Heart left ventricle (tissue), 16 donors: ENCODE data around the gene ERP27. TPM values are rescaled to one million over a fixed set of nuclear protein-coding genes. Genes with fewer than 3 reads are reported as not detected.

Source experiments
- ATAC-seq, 4 donors: fragments of 200-7000 bp; cut with Tn5 transposase; one replicate each; pipeline ENCODE4 v1.9.1; 2020 to 2022; ENCODE audit warnings: moderate library complexity in 4 of 4, mild to moderate bottlenecking in 3 of 4, moderate number of reproducible peaks in 1 of 4
- DNase-seq, 5 donors: peaks; one replicate each; pipeline ENCODE4 v3.0.0-alpha.2; 2020
- H3K27ac ChIP-seq, 12 donors: fragments of 200-600 bp; sonication (generic) in 4 of 12; one replicate each; pipeline versions ENCODE4 v1.5.0 to v1.8.0; 2016 to 2022; ENCODE audit warnings: mild to moderate bottlenecking in 2 of 12
- H3K27me3 ChIP-seq, 9 donors: fragments of 200-600 bp; sonication (generic) in 2 of 9; one replicate each; pipeline versions ENCODE4 v1.5.1 to v1.8.0; 2016 to 2022; ENCODE audit warnings: mild to moderate bottlenecking in 3 of 9
- H3K36me3 ChIP-seq, 9 donors: fragments of 200-600 bp; sonication (generic) in 2 of 9; one replicate each; pipeline versions ENCODE4 v1.5.0 to v1.8.0; 2018 to 2022; ENCODE audit warnings: mild to moderate bottlenecking in 2 of 9
- H3K4me1 ChIP-seq, 12 donors: fragments of 200-600 bp; sonication (generic) in 4 of 12; one replicate each; pipeline versions ENCODE4 v1.5.0 to v1.8.0; 2016 to 2022; ENCODE audit warnings: mild to moderate bottlenecking in 3 of 12
- H3K4me3 ChIP-seq, 12 donors: fragments of 200-600 bp; sonication (generic) in 4 of 12; one replicate each; pipeline versions ENCODE4 v1.5.0 to v1.8.0; 2017 to 2022; ENCODE audit warnings: mild to moderate bottlenecking in 9 of 12, moderate library complexity in 4 of 12
- H3K9me3 ChIP-seq, 12 donors: fragments of 200-600 bp; sonication (generic) in 4 of 12; one replicate each; pipeline versions ENCODE4 v1.5.0 to v1.8.0; 2016 to 2022; ENCODE audit warnings: mild to moderate bottlenecking in 1 of 12
- CTCF ChIP-seq, 12 donors: fragments of 200-600 bp; sonication (generic) in 4 of 12; IDR thresholded peaks; one replicate each; pipeline versions ENCODE4 v1.5.0 to v1.8.0; 2018 to 2022; ENCODE audit warnings: antibody characterized with exemption in 12 of 12, mild to moderate bottlenecking in 5 of 12
- POLR2A ChIP-seq, 2 donors: fragments of 450-650 bp; IDR thresholded peaks; one replicate each; pipeline ENCODE4 v1.6.1; 2017; ENCODE audit warnings: antibody characterized with exemption in 2 of 2, mild to moderate bottlenecking in 2 of 2, moderate library complexity in 2 of 2
- WGBS, 4 donors: extraction: QIAGEN DNeasy Blood & Tissue Kit in 2 of 4; methylation state at CpG; one replicate each; pipeline versions ENCODE4 v1.1.5 to v1.1.7; 2013 to 2018; 5-methylcytosine and 5-hydroxymethylcytosine counted together
- intact Hi-C, 10 donors: fragments of 100-400 bp; cut with DNase I; formaldehyde crosslinking; loops; one replicate each; pipeline versions ENCODE4 v1.11.1 to v1.14.2; 2022
- polyA plus RNA-seq, 2 donors: library from polyadenylated mRNA; stranded (reverse); fragments of 200-250 nt; gene quantifications; one replicate each; pipeline ENCODE4 v1.2.3, GENCODE V29; 2013
- total RNA-seq, 9 donors: library from RNA; depleted of rRNA in 2 of 9; stranded (reverse); fragments of >200 nt in 2 of 9; fragmentation: NEBNext Ultra II Directional in 3 of 9; extraction: Animal tissue kit (Norgen Biotek cat#: 25700) in 3 of 9; gene quantifications; one replicate each; pipeline versions ENCODE4 v1.1.0 to v1.2.4, GENCODE V29; 2016 to 2023
- donor health status: ischemic (EF 13 %, LVEDD 7.1; RV severe dilation, severe dysfunction).
- donor health status: healthy with polysubstance abuse.
- donor health status: DM: no; HTN: yes; CAD: no.
- donor health status: DM: no; HTN: no; CAD: no.
- donor health status: ischemic (EF 25% LVEDD 6.9; RV normal size, moderate dysfunction).
- donor health status: ischemic (EF 25% LVEDD 5.7; RV mildly dilated, moderate dysfunction).
- donor health status: healthy.
- donor health status: DM: yes; HTN: yes; CAD: no.
- donor health status: ischemic (EF 35%, LVEDD 5.7; RV mildly dilated, moderate dysfunction).
- donor health status: nonischemic (EF 11% LVEDD 7.7; RV severe dilation, severe dysfunction).
- donor health status: DM: yes; HTN: yes; CAD: no.
- donor health status: PGD.
- donor health status: ischemic (EF 29% LVEDD 5.4; RV normal size, mild dysfunction).
- donor health status: nonischemic (EF 23%, LVEDD 6.1; RV moderate dilation, normal function).

Gene ERP27
- total and polyA plus RNA-seq, 11 donors = 0.12 to 0.93 (median 0.22) TPM; not detected in 2

DNA sequence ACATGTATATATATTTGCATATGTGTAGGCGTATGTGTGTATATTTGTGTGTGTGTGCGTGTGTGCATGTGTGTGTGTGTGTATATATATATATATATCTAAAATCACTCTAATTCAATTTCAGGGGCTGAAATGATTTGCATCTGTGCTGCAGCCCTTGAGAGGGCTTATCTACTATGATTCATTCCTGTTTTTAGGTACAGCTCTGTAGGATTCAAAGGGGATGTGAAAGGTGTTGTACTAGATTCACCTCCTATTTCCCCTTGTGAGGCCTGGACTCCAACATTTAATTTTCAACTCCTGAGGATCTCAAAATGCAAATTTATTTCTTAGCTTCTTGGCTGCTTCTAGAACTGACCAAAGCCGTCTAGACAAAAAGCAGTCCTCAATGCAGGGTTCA lies 11.1 kb downstream of the ERP27 start:
- no peak for TF ChIP-seq POLR2A (IDR thresholded peaks at IDR 0.05)
- peaks cover 0 to 1% (median 0%) of the 10 kb centered on the region in 12 donors for H3K9me3 ChIP-seq
- no peaks in the 10 kb centered on the region for H3K27me3 ChIP-seq
- H3K36me3 ChIP-seq = peaks cover 0 to 15% (median 0%) of the 10 kb centered on the region in 9 donors
- H3K4me3 ChIP-seq = no peak overlapping the region
- H3K4me1 ChIP-seq = peaks cover 0 to 15% (median 0%) of the 10 kb centered on the region in 12 donors
- intact Hi-C loops = no loop called here
- DNase-seq (no peak), ATAC-seq (no peak)
- H3K27ac ChIP-seq = no peak overlapping the region
- WGBS, 4 donors = 89 to 92% (median 90%) methylated on average over 3 of the region's 3 CpGs

GRCh38 chr12:14924541-14924940 lies 13.8 kb downstream of the ERP27 start:
- H3K36me3 ChIP-seq = peaks cover 0 to 11% (median 0%) of the 10 kb centered on the region in 9 donors
- ATAC-seq (no peak), DNase-seq (no peak)
- H3K9me3 ChIP-seq = peaks cover 0 to 8% (median 0%) of the 10 kb centered on the region in 12 donors
- H3K4me3 ChIP-seq = no peak overlapping the region
- TF ChIP-seq POLR2A (IDR thresholded peaks at IDR 0.05) (no peak), CTCF (IDR thresholded peaks at IDR 0.05) (no peak)
- H3K27ac ChIP-seq = no peak overlapping the region
- intact Hi-C loops = no loop called here
- peaks cover 0 to 13% (median 0%) of the 10 kb centered on the region in 12 donors for H3K4me1 ChIP-seq
- no peaks in the 10 kb centered on the region for H3K27me3 ChIP-seq
- 86 to 95% (median 92%) methylated on average over 3 of the region's 3 CpGs for WGBS, 4 donors

- peaks cover 0 to 8% (median 0%) of the 10 kb centered on the region in 12 donors for H3K9me3 ChIP-seq
- H3K4me1 ChIP-seq = peaks cover 0 to 7% (median 0%) of the 10 kb centered on the region in 12 donors
- DNase-seq (no peak), ATAC-seq (no peak)
- WGBS, 4 donors = 90 to 97% (median 94%) methylated on average over 2 of the region's 2 CpGs
- H3K4me3 ChIP-seq = no peak overlapping the region
- no peaks in the 10 kb centered on the region for H3K27me3 ChIP-seq
- TF ChIP-seq CTCF (IDR thresholded peaks at IDR 0.05) (no peak), POLR2A (IDR thresholded peaks at IDR 0.05) (no peak)
- H3K36me3 ChIP-seq = peaks cover 0 to 17% (median 0%) of the 10 kb centered on the region in 9 donors
- intact Hi-C loops = no loop called here
- no peak overlapping the region for H3K27ac ChIP-seq
Observed at GRCh38 chr12:14923944-14924343, 14.4 kb downstream of the ERP27 start.

DNA sequence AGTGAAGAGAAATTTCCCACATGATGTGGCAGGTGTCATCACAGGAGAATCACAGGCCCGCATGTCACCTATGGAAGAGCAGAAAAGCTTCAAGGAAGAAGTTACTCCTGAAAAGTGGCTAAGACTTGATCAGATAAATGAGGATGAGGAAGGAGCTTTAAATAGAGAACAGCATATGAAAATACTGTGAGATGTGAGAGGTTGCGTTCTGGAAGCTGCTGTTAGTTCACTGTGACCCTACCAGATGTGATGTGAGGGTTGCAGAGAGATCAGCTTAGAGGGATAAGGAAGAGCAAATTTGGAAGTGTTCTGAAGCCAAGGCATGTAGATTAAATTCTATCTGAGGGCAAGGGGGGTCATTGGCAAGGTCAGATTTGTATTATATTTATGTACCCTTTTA lies 17.1 kb downstream of the ERP27 start:
- H3K36me3 ChIP-seq = peaks cover 0 to 40% (median 0%) of the 10 kb centered on the region in 9 donors
- intact Hi-C loops = no loop called here
- DNase-seq (no peak), ATAC-seq (no peak)
- H3K4me1 ChIP-seq = peaks cover 0 to 7% (median 0%) of the 10 kb centered on the region in 12 donors
- H3K4me3 ChIP-seq = no peak overlapping the region
- no peak overlapping the region for H3K27ac ChIP-seq
- WGBS, 4 donors = 90 to 97% (median 95%) methylated on average over 2 of the region's 2 CpGs
- peaks cover 0 to 8% (median 0%) of the 10 kb centered on the region in 12 donors for H3K9me3 ChIP-seq
- no peaks in the 10 kb centered on the region for H3K27me3 ChIP-seq
- no peak for TF ChIP-seq CTCF (IDR thresholded peaks at IDR 0.05)
- TF ChIP-seq POLR2A (IDR thresholded peaks at IDR 0.05) = no peak
